H1 (cell line): ENCODE measurements around the gene NEU4.

Experiments used
- EZH2 ChIP-seq: fragments of 200-600 bp; sonication (generic); IDR thresholded peaks from 2 replicates; pipeline ENCODE4 v1.7.1; 2012; ENCODE audit warnings: low read depth, mild to moderate bottlenecking, moderate library complexity, low read length, inconsistent platforms; ENCODE audit not compliant: severe bottlenecking
- HDAC2 ChIP-seq, 2 experiments: fragments of 300-600 bp in 1 of 2; sonication (generic) in 1 of 2; IDR thresholded peaks; 2 replicates each; pipeline ENCODE4 v1.6.1; 2011 to 2012; ENCODE audit warnings: low read depth in 2 of 2, low read length in 2 of 2, mild to moderate bottlenecking in 2 of 2, moderate library complexity in 2 of 2, borderline replicate concordance in 1 of 2, inconsistent platforms in 1 of 2
- KDM1A ChIP-seq: fragments of 200-600, 300-600 bp; sonication (generic); IDR thresholded peaks from 2 replicates; pipeline ENCODE4 v1.7.1; 2016; ENCODE audit warnings: mild to moderate bottlenecking, low read length, borderline replicate concordance
- POLR2A ChIP-seq, 2 experiments: IDR thresholded peaks; 1 replicate in 1 of 2; 2 replicates in 1 of 2; pipeline ENCODE4 v1.6.1; 2011; ENCODE audit warnings: low read depth in 2 of 2, low read length in 2 of 2, mild to moderate bottlenecking in 2 of 2; ENCODE audit errors: control extremely low read depth in 1 of 2
- RAD21 ChIP-seq, 2 experiments: IDR thresholded peaks in 1 of 2; conservative IDR thresholded peaks in 1 of 2; 2 replicates each; pipeline ENCODE4 v1.6.1; 2011; ENCODE audit warnings: low read depth in 2 of 2, low read length in 2 of 2, improper control_type of control experiment in 1 of 2, inconsistent platforms in 1 of 2, mild to moderate bottlenecking in 1 of 2, moderate library complexity in 1 of 2
- TF ChIP-seq, protein P1 (sequence below), 3 experiments: IDR thresholded peaks; 1 replicate in 2 of 3; 2 replicates in 1 of 3; pipeline versions ENCODE4 v1.5.1 to v1.6.1; 2011; ENCODE audit warnings: low read length in 3 of 3, mild to moderate bottlenecking in 3 of 3, inconsistent platforms in 2 of 3, low read depth in 1 of 3, moderate library complexity in 1 of 3; ENCODE audit not compliant: insufficient read depth in 1 of 3; ENCODE audit errors: control extremely low read depth in 1 of 3

- no peak for TF ChIP-seq HDAC2 (IDR thresholded peaks at IDR 0.05; ENCODE audit: borderline replicate concordance in 1 of 2, low read depth in 2 of 2, low read length in 2 of 2)
- no peak for TF ChIP-seq RAD21 (IDR thresholded peaks at IDR 0.05 in 1 of 2, conservative IDR thresholded peaks at IDR 0.05 in 1 of 2; ENCODE audit: low read depth in 2 of 2, low read length in 2 of 2)
- TF ChIP-seq, protein P1, sequence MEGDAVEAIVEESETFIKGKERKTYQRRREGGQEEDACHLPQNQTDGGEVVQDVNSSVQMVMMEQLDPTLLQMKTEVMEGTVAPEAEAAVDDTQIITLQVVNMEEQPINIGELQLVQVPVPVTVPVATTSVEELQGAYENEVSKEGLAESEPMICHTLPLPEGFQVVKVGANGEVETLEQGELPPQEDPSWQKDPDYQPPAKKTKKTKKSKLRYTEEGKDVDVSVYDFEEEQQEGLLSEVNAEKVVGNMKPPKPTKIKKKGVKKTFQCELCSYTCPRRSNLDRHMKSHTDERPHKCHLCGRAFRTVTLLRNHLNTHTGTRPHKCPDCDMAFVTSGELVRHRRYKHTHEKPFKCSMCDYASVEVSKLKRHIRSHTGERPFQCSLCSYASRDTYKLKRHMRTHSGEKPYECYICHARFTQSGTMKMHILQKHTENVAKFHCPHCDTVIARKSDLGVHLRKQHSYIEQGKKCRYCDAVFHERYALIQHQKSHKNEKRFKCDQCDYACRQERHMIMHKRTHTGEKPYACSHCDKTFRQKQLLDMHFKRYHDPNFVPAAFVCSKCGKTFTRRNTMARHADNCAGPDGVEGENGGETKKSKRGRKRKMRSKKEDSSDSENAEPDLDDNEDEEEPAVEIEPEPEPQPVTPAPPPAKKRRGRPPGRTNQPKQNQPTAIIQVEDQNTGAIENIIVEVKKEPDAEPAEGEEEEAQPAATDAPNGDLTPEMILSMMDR (IDR thresholded peaks at IDR 0.05; ENCODE audit: control extremely low read depth in 1 of 3, insufficient read depth in 1 of 3, low read depth in 1 of 3, low read length in 3 of 3), result no peak
- no peak for TF ChIP-seq KDM1A
- TF ChIP-seq EZH2, result no peak
- no peak for TF ChIP-seq POLR2A (IDR thresholded peaks at IDR 0.05; ENCODE audit: control extremely low read depth in 1 of 2, low read depth in 2 of 2, low read length in 2 of 2)
These were observed 12.3 kb upstream of the NEU4 start for GRCh38 chr2:241796610-241797138.
